HG03060 (cell line): Measurements from ENCODE around the gene STAB2.

Source experiments
- ATAC-seq: cut with Tn5 transposase; IDR thresholded peaks from one replicate; pipeline ENCODE4 v1.9.1; 2021; ENCODE audit warnings: low read depth, moderate number of reproducible peaks; ENCODE audit not compliant: unreplicated experiment

STAB2 gene, protein sequence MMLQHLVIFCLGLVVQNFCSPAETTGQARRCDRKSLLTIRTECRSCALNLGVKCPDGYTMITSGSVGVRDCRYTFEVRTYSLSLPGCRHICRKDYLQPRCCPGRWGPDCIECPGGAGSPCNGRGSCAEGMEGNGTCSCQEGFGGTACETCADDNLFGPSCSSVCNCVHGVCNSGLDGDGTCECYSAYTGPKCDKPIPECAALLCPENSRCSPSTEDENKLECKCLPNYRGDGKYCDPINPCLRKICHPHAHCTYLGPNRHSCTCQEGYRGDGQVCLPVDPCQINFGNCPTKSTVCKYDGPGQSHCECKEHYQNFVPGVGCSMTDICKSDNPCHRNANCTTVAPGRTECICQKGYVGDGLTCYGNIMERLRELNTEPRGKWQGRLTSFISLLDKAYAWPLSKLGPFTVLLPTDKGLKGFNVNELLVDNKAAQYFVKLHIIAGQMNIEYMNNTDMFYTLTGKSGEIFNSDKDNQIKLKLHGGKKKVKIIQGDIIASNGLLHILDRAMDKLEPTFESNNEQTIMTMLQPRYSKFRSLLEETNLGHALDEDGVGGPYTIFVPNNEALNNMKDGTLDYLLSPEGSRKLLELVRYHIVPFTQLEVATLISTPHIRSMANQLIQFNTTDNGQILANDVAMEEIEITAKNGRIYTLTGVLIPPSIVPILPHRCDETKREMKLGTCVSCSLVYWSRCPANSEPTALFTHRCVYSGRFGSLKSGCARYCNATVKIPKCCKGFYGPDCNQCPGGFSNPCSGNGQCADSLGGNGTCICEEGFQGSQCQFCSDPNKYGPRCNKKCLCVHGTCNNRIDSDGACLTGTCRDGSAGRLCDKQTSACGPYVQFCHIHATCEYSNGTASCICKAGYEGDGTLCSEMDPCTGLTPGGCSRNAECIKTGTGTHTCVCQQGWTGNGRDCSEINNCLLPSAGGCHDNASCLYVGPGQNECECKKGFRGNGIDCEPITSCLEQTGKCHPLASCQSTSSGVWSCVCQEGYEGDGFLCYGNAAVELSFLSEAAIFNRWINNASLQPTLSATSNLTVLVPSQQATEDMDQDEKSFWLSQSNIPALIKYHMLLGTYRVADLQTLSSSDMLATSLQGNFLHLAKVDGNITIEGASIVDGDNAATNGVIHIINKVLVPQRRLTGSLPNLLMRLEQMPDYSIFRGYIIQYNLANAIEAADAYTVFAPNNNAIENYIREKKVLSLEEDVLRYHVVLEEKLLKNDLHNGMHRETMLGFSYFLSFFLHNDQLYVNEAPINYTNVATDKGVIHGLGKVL (N-terminal part only)

GRCh38 chr12:103586791-103587370 lies at the start of gene STAB2:
Gene STAB2 (plus strand): TSS chr12:103587273. CDS start chr12:103587477, 204 bp downstream.
- no peak for ATAC-seq

- no peak for ATAC-seq
Observed at GRCh38 chr12:103538397-103538796, 48.7 kb upstream of the STAB2 start.

GRCh38 chr12:103540319-103540718 lies 46.8 kb upstream of the STAB2 start:
- ATAC-seq: no peak

DNA sequence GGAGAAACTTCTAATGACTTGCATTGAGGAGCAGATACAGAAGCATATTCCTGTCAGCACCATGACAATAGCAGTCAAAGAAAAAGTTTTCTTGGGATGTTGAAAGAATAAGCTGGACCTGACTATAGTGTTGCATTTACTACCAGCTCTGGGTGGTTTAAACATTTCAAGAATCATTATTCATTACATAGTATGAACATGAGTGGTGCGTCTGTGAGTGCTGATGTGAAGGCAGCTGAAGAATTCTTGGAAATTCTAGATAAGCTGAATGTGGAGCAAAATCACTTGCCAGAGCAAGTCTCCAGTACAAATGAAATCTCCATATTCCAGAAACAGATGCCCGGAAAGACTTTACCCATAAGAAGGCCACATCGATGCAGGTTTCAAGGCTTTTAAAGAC lies 45.0 kb upstream of the STAB2 start:
- no peak for ATAC-seq

DNA sequence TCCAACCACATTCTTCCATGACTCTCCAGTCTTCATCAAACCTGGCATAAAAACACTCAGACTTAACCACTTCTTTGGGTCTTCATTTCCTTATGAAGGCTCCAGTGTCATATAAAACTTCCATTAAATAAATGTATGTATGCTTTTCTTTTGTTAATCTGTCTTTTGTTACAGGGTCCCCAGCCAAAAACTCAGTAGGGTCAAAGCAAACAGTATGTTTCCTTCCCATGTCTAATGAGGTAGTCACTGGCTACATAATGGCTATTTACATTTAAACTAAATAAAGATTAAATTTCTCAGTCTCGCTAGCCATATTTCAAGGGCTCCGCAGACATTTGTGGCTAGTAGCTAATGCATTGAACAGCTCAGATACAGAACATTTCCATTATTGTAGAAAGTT lies 40.1 kb upstream of the STAB2 start:
- ATAC-seq: no peak

GRCh38 chr12:103547376-103547775 lies 39.7 kb upstream of the STAB2 start:
- no peak for ATAC-seq

GRCh38 chr12:103547929-103548328 lies 39.1 kb upstream of the STAB2 start:
- no peak for ATAC-seq

- ATAC-seq: peak; percentile 64
Observed at GRCh38 chr12:103548622-103549601, 38.2 kb upstream of the STAB2 start.

DNA sequence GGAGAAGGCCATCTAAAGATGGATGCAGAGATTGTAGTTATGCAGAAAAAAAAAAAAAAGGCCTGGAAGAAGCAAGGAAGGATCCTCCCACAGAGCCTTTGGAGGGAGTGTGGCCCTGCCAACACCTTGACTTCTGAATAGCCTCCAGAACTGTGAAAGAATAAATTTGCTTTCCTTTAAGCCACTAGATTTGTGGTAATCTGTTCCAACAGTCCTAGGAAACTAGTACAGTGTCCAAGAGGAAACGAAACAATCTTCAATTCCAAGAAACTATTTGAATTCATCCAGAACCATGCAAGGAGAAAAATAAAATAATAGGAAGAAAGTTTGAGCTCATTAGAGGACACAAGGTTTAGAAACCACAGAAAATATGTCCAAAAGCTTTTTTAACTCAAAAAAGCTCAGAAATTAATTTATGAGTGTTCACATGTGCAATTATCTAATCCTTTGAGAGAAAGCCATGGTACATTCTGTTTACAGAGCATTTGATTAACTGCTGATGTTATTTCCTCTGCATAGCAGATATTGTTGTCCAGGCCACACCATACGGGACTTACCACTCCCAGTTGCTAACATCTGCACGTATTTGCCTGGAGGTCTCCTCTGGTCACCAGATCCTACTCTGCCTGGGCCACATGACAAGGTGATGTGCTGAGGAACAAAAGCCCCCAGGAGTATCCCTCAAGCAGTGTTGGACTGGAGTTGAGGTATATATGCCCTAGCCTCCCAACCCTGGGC lies 30.0 kb upstream of the STAB2 start:
- ATAC-seq: no peak

- no peak for ATAC-seq
Observed at GRCh38 chr12:103557628-103558010, 29.5 kb upstream of the STAB2 start.

DNA sequence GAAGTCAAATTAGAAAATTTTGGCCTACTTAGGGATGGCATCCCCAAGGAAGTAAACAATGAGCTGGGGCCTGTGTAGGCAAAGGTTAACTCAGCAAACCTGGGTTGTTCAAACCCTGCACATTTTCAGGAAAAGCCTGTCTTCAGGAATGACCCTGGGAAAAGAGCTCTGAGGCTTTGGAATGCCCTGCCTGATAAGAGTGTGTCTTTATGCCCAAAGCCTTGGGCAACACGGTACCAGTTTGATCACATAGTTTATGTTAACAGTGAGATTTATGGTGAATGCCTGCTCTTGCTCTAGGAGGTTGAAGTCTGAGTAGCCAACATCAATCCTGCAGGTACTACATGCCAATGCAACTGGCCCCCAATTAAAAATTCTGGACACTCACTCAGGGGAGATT lies 28.2 kb upstream of the STAB2 start:
- ATAC-seq: no peak

DNA sequence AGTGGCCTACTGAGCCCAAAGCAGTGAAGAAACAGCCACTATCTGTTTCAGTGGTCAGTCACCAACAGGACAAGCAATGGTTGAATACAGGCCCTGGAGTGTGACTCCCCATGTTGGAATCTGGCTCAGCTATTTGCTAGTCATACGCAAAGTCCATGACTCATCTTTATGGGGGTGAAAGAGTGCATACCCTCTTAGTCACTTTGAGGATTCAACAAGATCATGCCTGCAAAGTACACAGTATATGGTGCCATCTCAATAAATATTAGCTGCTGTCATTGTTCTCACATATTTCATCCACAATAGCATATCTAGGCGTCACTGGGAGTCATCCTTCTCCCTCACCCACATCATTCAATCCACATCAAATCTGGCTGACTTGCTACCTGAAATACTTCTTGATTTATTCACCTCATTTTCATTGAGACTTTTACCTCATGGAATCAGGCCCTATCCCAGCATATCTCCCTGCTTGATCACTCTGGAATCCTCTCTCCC lies 26.4 kb upstream of the STAB2 start:
- ATAC-seq: no peak

- no peak for ATAC-seq
Observed at GRCh38 chr12:103561174-103561573, 25.9 kb upstream of the STAB2 start.

- ATAC-seq: no peak
Observed at GRCh38 chr12:103566398-103566797, 20.7 kb upstream of the STAB2 start.

DNA sequence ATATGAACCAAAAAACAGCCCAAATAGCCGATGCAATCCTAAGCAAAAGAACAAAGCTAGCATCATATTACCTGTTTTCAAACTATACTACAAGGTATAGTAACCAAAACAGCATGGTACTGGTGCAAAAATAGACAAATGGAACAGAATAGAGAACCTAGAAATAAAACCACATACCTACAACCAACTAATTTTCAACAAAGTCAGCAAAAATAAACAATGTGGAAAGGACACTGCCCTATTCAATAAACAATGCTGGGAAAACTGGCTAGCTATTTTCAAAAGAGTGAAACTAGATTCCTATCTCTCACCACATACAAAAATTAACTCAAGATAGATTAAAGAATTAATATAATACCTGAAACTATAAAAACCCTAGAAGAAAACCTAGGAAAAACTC lies 17.8 kb upstream of the STAB2 start:
- no peak for ATAC-seq

DNA sequence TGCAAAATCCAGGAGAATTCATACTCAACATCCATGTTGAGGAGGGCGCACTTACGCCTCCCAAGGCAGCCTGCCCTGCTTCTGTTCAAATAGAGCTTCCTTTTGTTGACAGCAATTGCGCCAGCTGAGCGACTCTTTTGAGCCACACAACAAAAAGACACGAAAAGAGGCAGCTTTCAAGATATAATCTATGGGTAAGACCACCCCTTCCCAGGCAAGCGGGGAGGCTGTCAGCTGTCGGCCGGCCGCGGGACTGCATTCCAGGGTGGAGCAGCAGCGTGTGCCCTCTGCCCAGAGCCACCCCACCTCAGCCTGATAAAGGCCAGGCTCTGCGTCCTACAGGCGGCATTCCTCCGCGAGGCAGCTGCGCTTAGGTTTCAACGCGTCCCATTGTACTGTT lies 15.8 kb upstream of the STAB2 start:
- no peak for ATAC-seq

DNA sequence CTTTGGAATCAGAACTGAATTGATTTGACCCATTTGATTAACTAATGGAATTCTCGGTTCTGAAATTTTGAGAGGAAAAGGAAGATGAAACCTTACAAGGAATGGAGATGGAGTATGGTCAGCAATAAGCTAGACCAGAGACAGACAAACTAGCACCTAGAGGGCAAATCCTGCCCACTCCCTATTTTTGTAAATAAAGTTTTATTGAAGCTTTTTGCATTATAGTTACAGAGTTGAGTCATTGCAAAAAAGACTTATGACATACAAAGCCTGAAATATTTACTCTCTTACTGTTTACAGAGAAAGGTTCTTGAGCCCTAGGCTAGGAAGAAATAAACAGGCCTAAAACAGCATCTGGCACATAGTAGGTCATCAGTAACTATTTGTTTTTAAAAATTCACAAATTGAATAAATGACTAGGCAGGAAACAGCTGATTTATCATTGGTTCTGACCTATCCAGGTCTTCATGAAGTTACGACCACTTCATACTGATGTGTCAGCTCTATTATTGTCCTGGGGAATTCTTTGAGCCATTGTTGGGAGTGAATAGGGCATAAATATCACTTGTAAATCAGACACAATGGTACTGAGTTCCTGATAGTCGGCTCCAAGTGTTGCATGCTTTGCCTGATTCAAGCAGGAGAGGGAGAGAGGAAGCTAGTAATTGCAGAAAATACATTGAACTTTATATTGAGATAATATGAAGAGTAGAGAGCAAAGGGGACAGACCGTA lies 14.6 kb upstream of the STAB2 start:
- ATAC-seq: no peak

GRCh38 chr12:103573185-103573584 lies 13.9 kb upstream of the STAB2 start:
- ATAC-seq: no peak
